SK-N-SH (cell line): ENCODE measurements around the gene USF3. TPM values are rescaled to one million over a fixed set of nuclear protein-coding genes. Genes with fewer than 3 reads are reported as not detected.

Source experiments
- CTCF ChIA-PET: fragments of 300-600, 350-600 bp; formaldehyde crosslinking; extraction: SDS; loops from one replicate; lab custom pipeline; 2021; lab: Yijun Ruan, JAX
- POLR2A ChIA-PET: fragments of 350-600 bp; sonication (Branson Sonifier 250); formaldehyde crosslinking; extraction: SDS; loops from one replicate; lab custom pipeline; 2020; ENCODE audit warnings: antibody characterized with exemption, inconsistent platforms; lab: Yijun Ruan, JAX
- DNase-seq: peaks from one replicate; pipeline ENCODE4 v3.0.0; 2012
- H2AFZ ChIP-seq: fragments of 200-600 bp; sonication (generic); 2 replicates; pipeline ENCODE4 v1.8.1; 2016; ENCODE audit warnings: antibody characterized with exemption, mild to moderate bottlenecking, low read depth
- H3F3A ChIP-seq: fragments of 200-600 bp; sonication (generic); replicated peaks from 2 replicates; pipeline ENCODE3; 2016; ENCODE audit warnings: antibody characterized with exemption, mild to moderate bottlenecking; ENCODE audit not compliant: insufficient read depth
- H3K27ac ChIP-seq, 2 experiments: fragments of 200-500 bp in 1 of 2; fragments of 200-600 bp in 1 of 2; sonication (Bioruptor generic) in 1 of 2; sonication (generic), shearing (Covaris generic) in 1 of 2; 2 replicates each; pipeline versions ENCODE4 v1.5.1 to v1.6.1; 2014 to 2016; ENCODE audit warnings: low read depth in 2 of 2, inconsistent platforms in 1 of 2, low read length in 1 of 2, mild to moderate bottlenecking in 1 of 2, mixed read lengths in 1 of 2
- H3K27me3 ChIP-seq: fragments of 200-600 bp; sonication (generic), shearing (Covaris generic); 2 replicates; pipeline ENCODE4 v1.6.1; 2016; ENCODE audit warnings: mixed run types; ENCODE audit not compliant: insufficient read depth
- H3K36me3 ChIP-seq, 2 experiments: fragments of 200-500 bp in 1 of 2; fragments of 200-600 bp in 1 of 2; sonication (Bioruptor generic) in 1 of 2; sonication (generic) in 1 of 2; replicated peaks in 1 of 2; 2 replicates each; pipeline versions ENCODE3 to v1.5.1; 2014 to 2016; ENCODE audit warnings: low read length in 1 of 2, mild to moderate bottlenecking in 1 of 2; ENCODE audit not compliant: insufficient read depth in 2 of 2, control insufficient read depth in 1 of 2
- H3K4me1 ChIP-seq, 2 experiments: fragments of 200-500 bp in 1 of 2; fragments of 200-600 bp in 1 of 2; sonication (Bioruptor generic) in 1 of 2; sonication (generic), shearing (Covaris generic) in 1 of 2; 2 replicates each; pipeline versions ENCODE4 v1.5.1 to v1.6.1; 2014 to 2016; ENCODE audit warnings: low read depth in 1 of 2, low read length in 1 of 2, mixed run types in 1 of 2; ENCODE audit not compliant: insufficient read depth in 2 of 2, control insufficient read depth in 1 of 2
- H3K4me2 ChIP-seq: fragments of 200-600 bp; sonication (generic), shearing (Covaris generic); 2 replicates; pipeline ENCODE4 v1.6.1; 2017; ENCODE audit warnings: mixed run types
- H3K4me3 ChIP-seq, 2 experiments: fragments of 200-500 bp in 1 of 2; fragments of 200-600 bp in 1 of 2; sonication (Bioruptor generic) in 1 of 2; sonication (generic), shearing (Covaris generic) in 1 of 2; 2 replicates each; pipeline versions ENCODE4 v1.5.1 to v1.8.1; 2014 to 2016; ENCODE audit warnings: low read depth in 2 of 2, inconsistent platforms in 1 of 2, low read length in 1 of 2, mild to moderate bottlenecking in 1 of 2, mixed read lengths in 1 of 2, moderate library complexity in 1 of 2
- H3K79me2 ChIP-seq: fragments of 200-600 bp; sonication (generic); 2 replicates; pipeline ENCODE4 v1.8.1; 2017; ENCODE audit warnings: mild to moderate bottlenecking; ENCODE audit not compliant: insufficient read depth
- H3K9ac ChIP-seq: fragments of 200-600 bp; sonication (generic); 2 replicates; pipeline ENCODE4 v1.6.1; 2017; ENCODE audit warnings: mixed run types
- H3K9me2 ChIP-seq: fragments of 200-600 bp; sonication (generic); 2 replicates; pipeline ENCODE4 v1.6.1; 2017; ENCODE audit warnings: mixed run types
- H3K9me3 ChIP-seq: fragments of 200-600 bp; sonication (generic); 2 replicates; pipeline ENCODE4 v1.6.1; 2017; ENCODE audit warnings: mixed run types, mild to moderate bottlenecking, moderate library complexity
- H4K20me1 ChIP-seq: fragments of 200-600 bp; sonication (generic); 2 replicates; pipeline ENCODE4 v1.6.1; 2017; ENCODE audit warnings: mild to moderate bottlenecking, mixed run types; ENCODE audit not compliant: insufficient read depth
- EZH2phosphoT487 ChIP-seq: fragments of 200-600 bp; sonication (generic); IDR thresholded peaks from 2 replicates; pipeline ENCODE4 v1.6.1; 2017; ENCODE audit warnings: low read depth, mixed run types, mild to moderate bottlenecking, antibody characterized with exemption, moderate library complexity, borderline replicate concordance
- FOSL2 ChIP-seq: IDR thresholded peaks from 2 replicates; pipeline ENCODE4 v1.4.0; 2012; ENCODE audit warnings: low read depth, mild to moderate bottlenecking, moderate library complexity, borderline replicate concordance
- MEF2A ChIP-seq: IDR thresholded peaks from 2 replicates; pipeline ENCODE4 v1.4.0; 2012; ENCODE audit warnings: low read depth, borderline replicate concordance
- SIN3A ChIP-seq: IDR thresholded peaks from 2 replicates; pipeline ENCODE4 v1.6.1; 2012; ENCODE audit warnings: low read depth, mild to moderate bottlenecking, low read length, moderate library complexity, borderline replicate concordance
- TEAD4 ChIP-seq: IDR thresholded peaks from 2 replicates; pipeline ENCODE4 v1.4.0; 2012; ENCODE audit warnings: mild to moderate bottlenecking, borderline replicate concordance; ENCODE audit not compliant: insufficient read depth
- YY1 ChIP-seq: IDR thresholded peaks from 2 replicates; pipeline ENCODE4 v1.4.0; 2012; ENCODE audit warnings: low read depth, mild to moderate bottlenecking
- WGBS: methylation state at CpG from one replicate; pipeline ENCODE4 v1.1.6; 2017; ENCODE audit warnings: low lambda C conversion rate; 5-methylcytosine and 5-hydroxymethylcytosine counted together
- polyA plus RNA-seq, 3 experiments: library from polyadenylated mRNA; depleted of rRNA; stranded (reverse); fragments of >200 nt; gene quantifications; 2 replicates each; pipeline ENCODE4 v1.2.3, GENCODE V29; 2012
- TF ChIP-seq, protein P1 (sequence below): IDR thresholded peaks from 2 replicates; pipeline ENCODE4 v1.6.1; 2012; ENCODE audit warnings: mild to moderate bottlenecking, low read depth, low read length, moderate library complexity
- TF ChIP-seq, protein P2 (sequence below): IDR thresholded peaks from 2 replicates; pipeline ENCODE4 v1.4.0; 2012; ENCODE audit warnings: low read depth, borderline replicate concordance
- TF ChIP-seq, protein P3 (sequence below): fragments of 150-350 bp; IDR thresholded peaks from 2 replicates; pipeline ENCODE4 v1.6.1; 2016; ENCODE audit warnings: mild to moderate bottlenecking, low read depth, low read length
- TF ChIP-seq, protein P4 (sequence below): IDR thresholded peaks from 2 replicates; pipeline ENCODE4; 2012
- TF ChIP-seq, protein P5 (sequence below): IDR thresholded peaks from 2 replicates; pipeline ENCODE4 v1.4.0; 2012; ENCODE audit warnings: low read depth

The USF3 gene
- polyA plus RNA-seq, 1 of the 3 experiments (the other 2 are of a cell fraction) = 3.1 TPM

DNA sequence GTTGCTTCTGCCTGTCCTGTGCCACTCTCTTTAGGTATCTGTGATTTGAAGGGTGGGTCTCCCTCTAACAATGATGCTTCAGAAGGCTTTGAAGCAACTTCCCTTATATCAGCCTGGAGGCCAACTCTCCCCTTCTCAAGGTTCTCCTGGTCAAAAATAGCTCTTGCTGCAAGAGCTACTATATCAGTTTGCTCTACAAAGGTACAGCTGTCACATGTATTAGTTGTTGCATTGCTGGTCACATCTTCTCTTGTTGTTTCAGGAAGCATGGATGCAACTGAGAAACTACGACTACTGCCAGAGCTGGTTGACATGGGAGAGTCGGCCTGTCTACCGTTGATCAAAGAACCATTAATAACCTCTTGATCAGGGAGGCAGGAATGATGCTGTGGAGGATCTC is 38.3 kb downstream of the USF3 start:
- CTCF ChIA-PET = no interaction called here

DNA sequence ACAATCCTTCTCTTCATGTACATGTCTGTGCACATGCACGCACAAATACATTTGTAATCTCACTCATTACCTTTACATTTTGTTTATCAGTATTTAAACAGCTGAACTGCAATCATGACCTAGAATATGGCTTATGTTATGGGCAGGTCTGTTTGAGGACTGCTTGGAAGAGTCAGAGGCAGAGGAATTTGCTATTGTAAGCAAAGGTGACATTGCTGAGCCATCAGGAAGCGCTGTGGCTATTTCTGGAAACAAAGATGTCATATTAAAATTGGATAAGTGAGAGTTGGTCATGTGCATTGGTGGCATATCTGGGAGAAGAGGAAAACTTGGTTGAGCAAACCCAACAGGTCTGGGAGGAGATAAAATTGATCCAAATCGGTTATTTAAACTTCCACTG is 41.6 kb downstream of the USF3 start:
- H3K9ac ChIP-seq = no peak overlapping the region
- CTCF ChIA-PET = interaction anchor here (0.5 kb wide), 1 partner anchor 161 kb away, joined by 3 read pairs; no protein-coding TSS in a partner anchor
- H3K79me2 ChIP-seq = no peaks in the 10 kb centered on the region
- no peaks in the 10 kb centered on the region for H3K9me2 ChIP-seq
- no peaks in the 10 kb centered on the region for H3F3A ChIP-seq
- no peaks in the 10 kb centered on the region for H4K20me1 ChIP-seq
- peaks cover 7 to 17% of the 10 kb centered on the region in 2 experiments for H3K36me3 ChIP-seq
- H3K27me3 ChIP-seq = no peaks in the 10 kb centered on the region
- no peaks in the 10 kb centered on the region for H3K4me1 ChIP-seq
- no peak overlapping the region for H3K4me2 ChIP-seq
- WGBS = 87% methylated on average over 3 of the region's 3 CpGs
- no peak for DNase-seq
- H3K27ac ChIP-seq = no peak overlapping the region
- no peaks in the 10 kb centered on the region for H3K9me3 ChIP-seq
- H3K4me3 ChIP-seq = no peak overlapping the region
- H2AFZ ChIP-seq = no peak overlapping the region
- POLR2A ChIA-PET = no interaction called here
- TF ChIP-seq YY1 (no peak), FOSL2 (no peak), SIN3A (no peak), EZH2phosphoT487 (no peak)
- TF ChIP-seq, protein P1, sequence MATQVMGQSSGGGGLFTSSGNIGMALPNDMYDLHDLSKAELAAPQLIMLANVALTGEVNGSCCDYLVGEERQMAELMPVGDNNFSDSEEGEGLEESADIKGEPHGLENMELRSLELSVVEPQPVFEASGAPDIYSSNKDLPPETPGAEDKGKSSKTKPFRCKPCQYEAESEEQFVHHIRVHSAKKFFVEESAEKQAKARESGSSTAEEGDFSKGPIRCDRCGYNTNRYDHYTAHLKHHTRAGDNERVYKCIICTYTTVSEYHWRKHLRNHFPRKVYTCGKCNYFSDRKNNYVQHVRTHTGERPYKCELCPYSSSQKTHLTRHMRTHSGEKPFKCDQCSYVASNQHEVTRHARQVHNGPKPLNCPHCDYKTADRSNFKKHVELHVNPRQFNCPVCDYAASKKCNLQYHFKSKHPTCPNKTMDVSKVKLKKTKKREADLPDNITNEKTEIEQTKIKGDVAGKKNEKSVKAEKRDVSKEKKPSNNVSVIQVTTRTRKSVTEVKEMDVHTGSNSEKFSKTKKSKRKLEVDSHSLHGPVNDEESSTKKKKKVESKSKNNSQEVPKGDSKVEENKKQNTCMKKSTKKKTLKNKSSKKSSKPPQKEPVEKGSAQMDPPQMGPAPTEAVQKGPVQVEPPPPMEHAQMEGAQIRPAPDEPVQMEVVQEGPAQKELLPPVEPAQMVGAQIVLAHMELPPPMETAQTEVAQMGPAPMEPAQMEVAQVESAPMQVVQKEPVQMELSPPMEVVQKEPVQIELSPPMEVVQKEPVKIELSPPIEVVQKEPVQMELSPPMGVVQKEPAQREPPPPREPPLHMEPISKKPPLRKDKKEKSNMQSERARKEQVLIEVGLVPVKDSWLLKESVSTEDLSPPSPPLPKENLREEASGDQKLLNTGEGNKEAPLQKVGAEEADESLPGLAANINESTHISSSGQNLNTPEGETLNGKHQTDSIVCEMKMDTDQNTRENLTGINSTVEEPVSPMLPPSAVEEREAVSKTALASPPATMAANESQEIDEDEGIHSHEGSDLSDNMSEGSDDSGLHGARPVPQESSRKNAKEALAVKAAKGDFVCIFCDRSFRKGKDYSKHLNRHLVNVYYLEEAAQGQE = no peak
- TF ChIP-seq, protein P2, sequence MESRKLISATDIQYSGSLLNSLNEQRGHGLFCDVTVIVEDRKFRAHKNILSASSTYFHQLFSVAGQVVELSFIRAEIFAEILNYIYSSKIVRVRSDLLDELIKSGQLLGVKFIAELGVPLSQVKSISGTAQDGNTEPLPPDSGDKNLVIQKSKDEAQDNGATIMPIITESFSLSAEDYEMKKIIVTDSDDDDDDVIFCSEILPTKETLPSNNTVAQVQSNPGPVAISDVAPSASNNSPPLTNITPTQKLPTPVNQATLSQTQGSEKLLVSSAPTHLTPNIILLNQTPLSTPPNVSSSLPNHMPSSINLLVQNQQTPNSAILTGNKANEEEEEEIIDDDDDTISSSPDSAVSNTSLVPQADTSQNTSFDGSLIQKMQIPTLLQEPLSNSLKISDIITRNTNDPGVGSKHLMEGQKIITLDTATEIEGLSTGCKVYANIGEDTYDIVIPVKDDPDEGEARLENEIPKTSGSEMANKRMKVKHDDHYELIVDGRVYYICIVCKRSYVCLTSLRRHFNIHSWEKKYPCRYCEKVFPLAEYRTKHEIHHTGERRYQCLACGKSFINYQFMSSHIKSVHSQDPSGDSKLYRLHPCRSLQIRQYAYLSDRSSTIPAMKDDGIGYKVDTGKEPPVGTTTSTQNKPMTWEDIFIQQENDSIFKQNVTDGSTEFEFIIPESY = no peak

More for the DNA sequence above, 38.3 kb downstream of the USF3 start:
- Histone ChIP-seq H3K9me2 (no peaks in the 10 kb centered on the region), H3F3A (no peaks in the 10 kb centered on the region), H2AFZ (no peak overlapping the region), H3K4me3 (no peak overlapping the region), H3K4me2 (no peak overlapping the region), H3K27ac (no peak overlapping the region), H3K4me1 (no peaks in the 10 kb centered on the region), H3K79me2 (no peaks in the 10 kb centered on the region), H3K27me3 (no peaks in the 10 kb centered on the region), H3K9ac (no peak overlapping the region), H4K20me1 (no peaks in the 10 kb centered on the region), H3K9me3 (no peaks in the 10 kb centered on the region), H3K36me3 (peaks cover 17 to 34% of the 10 kb centered on the region in 2 experiments)
- POLR2A ChIA-PET = no interaction called here
- TF ChIP-seq MEF2A (no peak), TEAD4 (no peak)
- TF ChIP-seq, protein P3, sequence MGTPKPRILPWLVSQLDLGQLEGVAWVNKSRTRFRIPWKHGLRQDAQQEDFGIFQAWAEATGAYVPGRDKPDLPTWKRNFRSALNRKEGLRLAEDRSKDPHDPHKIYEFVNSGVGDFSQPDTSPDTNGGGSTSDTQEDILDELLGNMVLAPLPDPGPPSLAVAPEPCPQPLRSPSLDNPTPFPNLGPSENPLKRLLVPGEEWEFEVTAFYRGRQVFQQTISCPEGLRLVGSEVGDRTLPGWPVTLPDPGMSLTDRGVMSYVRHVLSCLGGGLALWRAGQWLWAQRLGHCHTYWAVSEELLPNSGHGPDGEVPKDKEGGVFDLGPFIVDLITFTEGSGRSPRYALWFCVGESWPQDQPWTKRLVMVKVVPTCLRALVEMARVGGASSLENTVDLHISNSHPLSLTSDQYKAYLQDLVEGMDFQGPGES = no peak
- TF ChIP-seq, protein P1 = no peak
- TF ChIP-seq, protein P4, sequence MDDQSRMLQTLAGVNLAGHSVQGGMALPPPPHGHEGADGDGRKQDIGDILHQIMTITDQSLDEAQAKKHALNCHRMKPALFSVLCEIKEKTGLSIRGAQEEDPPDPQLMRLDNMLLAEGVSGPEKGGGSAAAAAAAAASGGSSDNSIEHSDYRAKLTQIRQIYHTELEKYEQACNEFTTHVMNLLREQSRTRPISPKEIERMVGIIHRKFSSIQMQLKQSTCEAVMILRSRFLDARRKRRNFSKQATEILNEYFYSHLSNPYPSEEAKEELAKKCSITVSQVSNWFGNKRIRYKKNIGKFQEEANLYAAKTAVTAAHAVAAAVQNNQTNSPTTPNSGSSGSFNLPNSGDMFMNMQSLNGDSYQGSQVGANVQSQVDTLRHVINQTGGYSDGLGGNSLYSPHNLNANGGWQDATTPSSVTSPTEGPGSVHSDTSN = no peak
- TF ChIP-seq, protein P5, sequence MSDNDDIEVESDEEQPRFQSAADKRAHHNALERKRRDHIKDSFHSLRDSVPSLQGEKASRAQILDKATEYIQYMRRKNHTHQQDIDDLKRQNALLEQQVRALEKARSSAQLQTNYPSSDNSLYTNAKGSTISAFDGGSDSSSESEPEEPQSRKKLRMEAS = no peak
- WGBS = 100% methylated on average over 3 of the region's 3 CpGs
- no peak for DNase-seq
